Astrocyte of the spinal cord (primary cell): ENCODE data around the gene TCF3.

Source experiments
- DNase-seq: peaks from one replicate; pipeline ENCODE4 v3.0.0; 2011; ENCODE audit warnings: low read depth, low spot score
- H3K4me3 ChIP-seq: 2 replicates; pipeline ENCODE4 v1.5.1; 2011; ENCODE audit warnings: low read depth, mild to moderate bottlenecking, low read length, moderate library complexity
- CTCF ChIP-seq: IDR thresholded peaks from 2 replicates; pipeline ENCODE4 v1.5.1; 2012; ENCODE audit warnings: low read depth, mild to moderate bottlenecking, low read length, inconsistent platforms
- in situ Hi-C: cut with HindIII; loops from 2 replicates; pipeline ENCODE4 v1.10.0; 2017; ENCODE audit warnings: low sequenced_read_pairs

TCF3 gene

GRCh38 chr19:1661995-1662394, 9.6 kb upstream of the TCF3 start:
- in situ Hi-C loops, result no loop called here
- TF ChIP-seq CTCF, result no peak
- no peak for DNase-seq
- H3K4me3 ChIP-seq, result no peak overlapping the region

- in situ Hi-C loops, result no loop called here
- TF ChIP-seq CTCF, result no peak
- no peak overlapping the region for H3K4me3 ChIP-seq
- no peak for DNase-seq
These were observed 6.6 kb upstream of the TCF3 start for GRCh38 chr19:1659084-1659427.

- in situ Hi-C loops, result no loop called here
- H3K4me3 ChIP-seq, result no peak overlapping the region
- no peak for TF ChIP-seq CTCF
- no peak for DNase-seq
These were observed 6.0 kb upstream of the TCF3 start for GRCh38 chr19:1658150-1659083.

DNA sequence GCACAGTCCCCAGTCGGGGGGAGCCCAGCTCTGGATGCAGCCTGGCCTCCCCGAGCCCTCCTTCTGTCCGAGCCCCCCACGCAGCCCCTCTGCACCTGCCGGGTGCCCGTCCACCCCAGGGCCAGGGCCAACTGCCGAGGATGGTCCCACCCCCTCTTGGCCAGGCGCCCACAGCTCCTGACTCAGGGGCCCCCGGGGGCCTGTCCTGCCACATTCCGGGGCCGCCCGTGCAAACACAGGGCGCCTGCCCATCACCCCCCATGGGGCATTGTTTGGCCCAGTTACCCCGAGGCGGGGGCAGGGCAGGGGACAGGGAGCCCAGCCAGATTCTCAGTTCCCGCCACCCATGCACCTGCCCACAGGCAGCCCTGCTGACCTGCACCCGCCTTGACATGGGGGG, 5.3 kb upstream of the TCF3 start:
- no peak for TF ChIP-seq CTCF

DNA sequence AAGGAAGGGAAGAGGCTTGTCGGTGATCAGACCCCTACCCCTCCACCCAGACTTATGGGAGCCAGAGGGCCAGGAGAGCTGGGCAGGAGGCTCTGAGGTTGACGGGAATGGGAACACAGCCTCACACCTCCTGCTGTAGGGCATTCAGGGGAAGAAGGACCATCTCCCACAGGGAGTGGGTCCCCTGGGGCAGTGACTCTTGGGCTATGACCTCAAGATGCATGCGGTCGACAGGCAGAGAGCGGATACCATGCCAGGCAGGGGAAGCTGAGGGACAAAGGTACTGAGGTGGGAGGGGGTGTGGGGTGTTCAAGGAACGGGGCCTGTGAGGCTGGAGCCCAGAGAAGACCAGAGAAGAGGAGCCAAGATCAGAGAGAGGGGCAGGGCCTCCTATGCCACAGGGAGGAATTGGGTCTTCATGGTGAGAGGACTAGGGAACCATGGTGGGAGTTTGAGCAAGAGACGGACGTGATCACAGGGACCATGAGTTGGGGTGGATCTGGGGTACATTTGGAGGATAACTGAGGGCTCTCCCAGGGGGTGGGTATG, 4.6 kb upstream of the TCF3 start:
- in situ Hi-C loops, result no loop called here
- no peak for DNase-seq
- H3K4me3 ChIP-seq, result no peak overlapping the region
- no peak for TF ChIP-seq CTCF

More for the DNA sequence above, 5.3 kb upstream of the TCF3 start:
- no peak for DNase-seq
- in situ Hi-C loops, result no loop called here
- no peak overlapping the region for H3K4me3 ChIP-seq

GRCh38 chr19:1655987-1656608, 3.7 kb upstream of the TCF3 start:
- TF ChIP-seq CTCF, result no peak
- in situ Hi-C loops, result no loop called here
- no peak for DNase-seq
- no peak overlapping the region for H3K4me3 ChIP-seq
